Cardiac septum (tissue), 1 donor: ENCODE data around the gene DPP6. TPM values are rescaled to one million over a fixed set of nuclear protein-coding genes. Genes with fewer than 3 reads are reported as not detected.
"Not testable (repeated sequence)": the region's sequence is repeated elsewhere in the genome, so short reads cannot be mapped to it uniquely, and the experiment has no call there.

ENCODE experiments used
- DNase-seq: peaks from one replicate; pipeline ENCODE4 v3.0.0-alpha.2; 2020; ENCODE audit warnings: low spot score
- intact Hi-C: fragments of 100-400 bp; cut with DNase I; formaldehyde crosslinking; loops from one replicate; pipeline ENCODE4 v1.14.0; 2022
- total RNA-seq: library from RNA; stranded (reverse); fragmentation: NEBNext Ultra II Directional; extraction: Animal tissue kit (Norgen Biotek cat#: 25700); gene quantifications from one replicate; pipeline ENCODE4 v1.2.1, GENCODE V29; 2021
- donor health status: DM: no; HTN: no; CAD: no.

The DPP6 gene
- total RNA-seq, 1 donor from 2014 or later = not detected

DNA sequence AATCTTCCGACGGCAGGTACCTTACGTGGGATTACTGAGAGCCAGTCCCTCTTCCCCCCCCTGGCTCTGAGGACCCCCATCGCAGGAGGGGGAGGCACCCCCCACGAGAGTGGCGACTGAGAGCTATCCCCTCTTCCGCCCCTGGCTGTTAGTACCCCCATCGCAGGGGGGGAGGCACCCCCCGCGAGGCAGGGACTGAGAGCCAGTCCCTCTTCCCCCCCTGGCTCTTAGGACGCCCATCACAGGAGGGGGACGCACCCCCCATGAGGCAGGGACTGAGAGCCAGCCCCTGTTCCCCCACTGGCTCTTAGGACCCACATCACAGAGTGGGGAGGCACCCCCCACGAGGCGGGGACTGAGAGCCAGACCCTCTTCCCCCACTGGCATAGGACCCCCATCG, 8.4 kb downstream of the DPP6 start:
- intact Hi-C loops, DNase-seq: not testable (repeated sequence)

GRCh38 chr7:154071833-154072232, 19.6 kb downstream of the DPP6 start:
- DNase-seq = not testable (repeated sequence)
- intact Hi-C loops = loop anchor here (10.0 kb wide), 1 partner anchor 433 kb away; no protein-coding TSS in a partner anchor

GRCh38 chr7:154072395-154073181, 20.4 kb downstream of the DPP6 start:
- intact Hi-C loops = loop anchor here (10.0 kb wide), 1 partner anchor 432 kb away; no protein-coding TSS in a partner anchor
- DNase-seq = not testable (repeated sequence)

- intact Hi-C loops = loop anchor here (10.0 kb wide), 1 partner anchor 426 kb away; no protein-coding TSS in a partner anchor
- not testable (repeated sequence) for DNase-seq
Measured at GRCh38 chr7:154078523-154078922, 26.3 kb downstream of the DPP6 start.

GRCh38 chr7:154080249-154080648, 28.1 kb downstream of the DPP6 start:
- intact Hi-C loops, DNase-seq: not testable (repeated sequence)

GRCh38 chr7:154087037-154087725, 35.0 kb downstream of the DPP6 start:
- DNase-seq, intact Hi-C loops: not testable (repeated sequence)

DNA sequence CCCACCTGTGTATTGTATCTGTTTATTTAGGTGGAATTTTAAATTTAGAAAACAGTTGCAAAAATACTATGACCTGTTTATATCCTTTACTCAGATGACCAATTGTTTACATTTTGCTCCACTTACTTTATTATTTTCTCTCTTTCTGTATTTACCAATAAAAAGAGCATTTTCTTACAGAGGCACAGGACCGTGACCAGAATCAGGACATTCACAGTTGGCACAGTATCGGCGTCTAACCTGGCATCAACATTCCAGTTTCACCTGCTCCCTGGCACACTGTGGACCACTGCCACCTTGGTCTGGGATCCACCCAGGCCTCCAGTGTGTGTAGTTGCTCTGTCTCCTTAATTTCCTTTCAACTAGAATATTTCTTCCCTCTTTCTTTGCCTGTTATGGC, 39.9 kb downstream of the DPP6 start:
- intact Hi-C loops, DNase-seq: not testable (repeated sequence)

DNA sequence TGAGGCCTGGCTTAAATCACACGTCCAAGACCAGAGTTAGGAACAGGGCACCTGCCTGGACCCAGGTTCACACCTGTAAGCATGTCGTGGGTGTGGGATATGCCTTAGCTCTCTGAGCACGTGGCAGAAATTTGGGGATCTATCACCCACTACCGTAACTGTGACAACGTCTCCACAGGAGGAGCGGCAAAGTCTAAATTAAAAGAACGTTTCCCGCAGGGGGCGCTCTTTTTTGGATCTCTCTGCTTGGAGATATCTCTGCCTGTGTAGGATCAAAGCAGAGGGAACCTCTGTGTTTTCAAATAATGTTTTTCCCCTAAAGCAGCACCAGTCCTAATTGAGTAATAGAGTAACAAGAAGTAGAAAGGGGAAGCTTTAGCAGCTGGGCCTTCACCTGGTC, 43.0 kb downstream of the DPP6 start:
- intact Hi-C loops = not testable (repeated sequence)

GRCh38 chr7:154105063-154105462, 52.9 kb downstream of the DPP6 start:
- intact Hi-C loops, DNase-seq: not testable (repeated sequence)

More for the DNA sequence above, 43.0 kb downstream of the DPP6 start:
- DNase-seq = not testable (repeated sequence)

- DNase-seq, intact Hi-C loops: not testable (repeated sequence)
Measured at GRCh38 chr7:154109615-154110014, 57.4 kb downstream of the DPP6 start.

DNA sequence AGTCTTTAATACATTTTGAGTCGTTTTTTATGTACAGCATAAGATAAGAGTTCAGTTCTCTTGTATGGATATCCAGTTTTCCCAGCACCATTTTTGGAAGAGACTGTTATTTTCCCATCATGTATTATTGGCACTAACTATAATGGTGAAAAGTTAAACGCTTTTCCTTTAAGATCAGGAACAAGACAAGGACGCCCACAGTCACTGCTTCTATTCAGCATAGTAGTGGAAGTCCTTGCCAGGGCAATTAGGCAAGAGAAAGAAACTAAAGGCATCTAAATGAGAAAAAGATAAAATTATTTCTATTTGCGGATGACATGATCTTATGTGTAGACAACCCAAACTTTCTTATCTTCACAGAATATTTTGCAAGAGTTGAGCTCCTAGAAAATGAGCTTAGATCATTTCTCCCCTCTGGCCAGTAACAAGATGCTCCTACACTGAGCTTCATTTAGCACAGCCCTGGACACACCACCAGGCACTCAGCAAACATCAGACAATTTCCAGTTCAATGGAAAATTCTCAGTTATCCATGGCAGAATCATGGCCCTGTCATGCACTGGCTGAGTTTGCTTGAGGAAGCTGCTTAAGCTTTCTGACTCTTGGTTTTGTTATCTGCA, 61.6 kb downstream of the DPP6 start:
- DNase-seq, intact Hi-C loops: not testable (repeated sequence)

DNA sequence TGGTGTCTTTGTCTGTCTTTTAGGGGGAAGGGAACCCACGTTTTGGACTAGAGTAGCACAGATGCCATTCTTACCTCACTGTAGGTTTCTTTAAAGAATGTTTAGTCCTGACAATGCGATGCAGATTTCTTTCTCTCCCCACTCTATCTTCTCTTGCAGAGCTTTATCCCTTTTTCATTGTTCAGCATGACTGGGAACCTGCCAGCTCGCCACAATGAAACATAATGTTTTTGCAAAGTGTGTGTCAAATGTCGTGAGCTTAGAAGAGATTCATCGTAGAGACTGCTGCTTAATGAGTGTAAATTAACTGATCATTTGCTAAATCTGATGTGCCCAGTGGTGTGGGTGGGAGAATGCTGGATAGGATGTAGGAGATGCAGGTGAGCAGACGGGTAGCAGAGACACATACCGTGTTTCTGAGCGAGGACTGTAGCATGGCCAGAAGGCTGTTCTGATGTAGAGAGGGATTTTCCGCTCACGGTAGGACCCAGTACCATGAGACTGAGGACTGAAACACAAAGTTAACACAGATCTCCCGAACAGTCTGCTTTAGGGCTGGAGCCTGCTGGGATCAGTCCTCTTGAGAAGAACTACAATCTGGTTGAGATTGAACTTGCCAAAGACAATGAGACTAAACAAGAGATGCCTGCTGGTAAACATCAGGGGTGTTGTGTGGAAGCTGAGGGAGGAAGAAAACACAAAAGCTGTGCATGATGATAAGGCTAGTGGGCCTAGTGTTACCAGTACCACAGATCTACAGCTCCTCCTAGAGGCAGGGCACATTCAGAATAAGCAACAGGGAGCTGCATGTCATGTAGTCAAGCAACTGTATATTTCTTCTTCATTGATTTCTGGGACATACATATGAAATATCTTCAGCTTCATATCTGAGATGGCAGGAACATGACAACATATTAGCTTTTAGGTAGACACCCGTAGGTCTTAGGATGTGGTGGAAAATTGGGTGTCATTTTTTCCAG, 65.5 kb downstream of the DPP6 start:
- DNase-seq = not testable (repeated sequence)

DNA sequence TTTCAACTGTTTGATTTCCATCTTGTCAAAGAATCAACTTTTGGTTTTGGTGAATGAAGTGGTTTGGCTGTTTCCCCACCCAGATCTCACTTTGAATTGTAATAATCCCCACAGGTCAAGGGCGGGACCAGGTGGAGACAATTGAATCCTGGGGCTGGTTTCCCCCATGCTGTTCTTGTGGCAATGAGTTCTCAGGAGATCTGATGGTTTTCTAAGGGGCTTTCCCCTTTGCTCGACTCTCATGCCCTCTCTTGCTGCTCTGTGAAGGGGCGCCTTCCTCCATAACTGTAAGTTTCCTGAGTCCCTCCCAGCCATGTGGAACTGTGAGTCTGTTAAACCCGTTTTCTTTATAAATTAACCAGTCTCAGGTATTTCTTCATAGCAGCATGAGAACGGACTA, 68.6 kb downstream of the DPP6 start:
- intact Hi-C loops, DNase-seq: not testable (repeated sequence)

More for the DNA sequence above, 65.5 kb downstream of the DPP6 start:
- intact Hi-C loops = not testable (repeated sequence)

DNA sequence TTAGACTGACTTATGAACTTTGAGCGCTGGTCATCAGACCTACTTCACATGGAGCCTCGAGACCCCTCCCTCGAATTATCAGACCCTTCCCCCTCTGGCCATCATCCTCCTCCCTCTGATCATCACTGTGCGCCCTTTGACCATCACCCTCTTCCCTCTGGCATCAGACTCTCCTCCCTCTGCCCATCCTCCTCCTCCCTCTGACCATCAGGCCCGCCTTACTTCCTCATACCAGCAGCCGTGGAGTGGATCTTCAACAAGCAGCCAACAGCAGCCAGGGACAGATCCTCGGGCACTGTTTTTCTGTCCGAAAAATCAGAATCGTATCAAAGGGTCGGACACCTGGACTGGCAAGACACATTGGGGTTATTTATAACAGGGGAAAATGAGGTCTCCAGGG, 70.5 kb downstream of the DPP6 start:
- intact Hi-C loops, DNase-seq: not testable (repeated sequence)

DNA sequence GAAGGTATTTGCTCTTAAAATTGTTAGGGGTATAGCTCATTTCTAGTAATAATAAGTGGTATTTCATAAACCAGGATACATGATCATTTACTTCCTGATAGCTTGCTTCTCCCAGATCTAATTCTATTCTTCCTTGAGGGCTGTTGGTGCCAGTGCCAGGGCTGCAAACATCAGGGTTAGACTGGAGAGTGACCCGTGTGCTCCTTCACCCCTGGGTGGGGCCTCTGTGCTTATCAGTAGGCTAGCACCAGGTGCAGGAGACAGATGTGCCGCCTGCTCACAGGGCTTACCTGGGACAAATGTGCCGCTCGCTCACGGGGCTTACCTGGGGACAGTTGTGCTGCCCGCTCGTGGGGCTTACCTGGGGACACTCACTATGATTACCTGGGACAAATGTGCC, 71.2 kb downstream of the DPP6 start:
- intact Hi-C loops, DNase-seq: not testable (repeated sequence)

- intact Hi-C loops, DNase-seq: not testable (repeated sequence)
Measured at GRCh38 chr7:154129142-154129541, 76.9 kb downstream of the DPP6 start.

- intact Hi-C loops, DNase-seq: not testable (repeated sequence)
Measured at GRCh38 chr7:154132617-154133016, 80.4 kb downstream of the DPP6 start.

GRCh38 chr7:154133703-154134277, 81.6 kb downstream of the DPP6 start:
- DNase-seq = not testable (repeated sequence)

More at GRCh38 chr7:154133703-154134277, 81.6 kb downstream of the DPP6 start:
- intact Hi-C loops = not testable (repeated sequence)
